ENCODE data around the gene EVI5. TPM values are rescaled to one million over a fixed set of nuclear protein-coding genes. Genes with fewer than 3 reads are reported as not detected.
"Not testable (repeated sequence)": the region's sequence is repeated elsewhere in the genome, so short reads cannot be mapped to it uniquely, and the experiment has no call there.

Gene EVI5
- total RNA-seq, 1 experiment from 2014 or later, result 23.2 TPM

- no peak overlapping the region for H3K27ac Mint-ChIP-seq (ENCODE audit: low read depth, unreplicated experiment)
- H3K4me3 Mint-ChIP-seq (ENCODE audit: unreplicated experiment), result no peak overlapping the region
- CTCF ChIA-PET, result interaction anchor here (0.7 to 2.2 kb wide), 6 partner anchors 15 to 490 kb away, joined by 3 to 11 read pairs (median 4); no protein-coding TSS in a partner anchor
- BruUV-seq (replicated peaks), result no TSS peak
- DNase-seq (ENCODE audit: unreplicated experiment), result no peak
- peaks cover 6% of the 10 kb centered on the region for H3K4me1 Mint-ChIP-seq (ENCODE audit: insufficient read depth, unreplicated experiment)
- no peaks in the 10 kb centered on the region for H3K27me3 Mint-ChIP-seq (ENCODE audit: insufficient read depth, unreplicated experiment)
- intact Hi-C loops (cut with micrococcal nuclease), result no loop called here
- POLR2A ChIA-PET, result interaction anchor here (0.6 to 0.7 kb wide), 2 partner anchors 42 to 965 kb away, joined by 3 to 4 read pairs; partner anchors contain the start of gene RPL5
- TF ChIP-seq CTCF (IDR thresholded peaks at IDR 0.05; ENCODE audit: unreplicated experiment), result no peak
- no peaks in the 10 kb centered on the region for H3K36me3 Mint-ChIP-seq (ENCODE audit: insufficient read depth, unreplicated experiment)
- no peaks in the 10 kb centered on the region for H3K9me3 Mint-ChIP-seq (ENCODE audit: unreplicated experiment)
These were observed 5.2 kb upstream of the EVI5 start for GRCh38 chr1:92790081-92790480.

GRCh38 chr1:92786111-92786901, 1.4 kb upstream of the EVI5 start:
- Mint-ChIP-seq H3K27me3 (ENCODE audit: insufficient read depth, unreplicated experiment) (no peaks in the 10 kb centered on the region), H3K4me1 (ENCODE audit: insufficient read depth, unreplicated experiment) (peaks cover 10% of the 10 kb centered on the region), H3K4me3 (ENCODE audit: unreplicated experiment) (peak overlapping the region; percentile 87), H3K36me3 (ENCODE audit: insufficient read depth, unreplicated experiment) (no peaks in the 10 kb centered on the region), H3K27ac (ENCODE audit: low read depth, unreplicated experiment) (no peak overlapping the region), H3K9me3 (ENCODE audit: unreplicated experiment) (no peaks in the 10 kb centered on the region)
- CTCF ChIA-PET, result interaction anchor here (0.7 to 2.8 kb wide), 2 partner anchors 37 to 162 kb away, joined by 6 to 10 read pairs; no protein-coding TSS in a partner anchor
- no TSS peak for BruUV-seq (replicated peaks)
- no peak for DNase-seq (ENCODE audit: unreplicated experiment)
- no peak for TF ChIP-seq CTCF (IDR thresholded peaks at IDR 0.05; ENCODE audit: unreplicated experiment)
- intact Hi-C loops (cut with micrococcal nuclease), result no loop called here
- POLR2A ChIA-PET, result interaction anchor here (0.7 to 4.1 kb wide), 7 partner anchors 9 to 989 kb away, joined by 4 to 45 read pairs (median 6); partner anchors contain the start of genes DIPK1A and RPL5

GRCh38 chr1:92784021-92784638, 778 bp downstream of the EVI5 start:
- intact Hi-C loops (cut with micrococcal nuclease), result loop anchor here (2.0 kb wide), 2 partner anchors 35 kb away; no protein-coding TSS in a partner anchor
- Mint-ChIP-seq H3K4me1 (ENCODE audit: insufficient read depth, unreplicated experiment) (peaks cover 10% of the 10 kb centered on the region), H3K36me3 (ENCODE audit: insufficient read depth, unreplicated experiment) (no peaks in the 10 kb centered on the region), H3K27me3 (ENCODE audit: insufficient read depth, unreplicated experiment) (no peaks in the 10 kb centered on the region), H3K27ac (ENCODE audit: low read depth, unreplicated experiment) (peak overlapping the region; percentile 96), H3K4me3 (ENCODE audit: unreplicated experiment) (peak overlapping the region; percentile 87), H3K9me3 (ENCODE audit: unreplicated experiment) (no peaks in the 10 kb centered on the region)
- TF ChIP-seq CTCF (IDR thresholded peaks at IDR 0.05; ENCODE audit: unreplicated experiment), result no peak
- ChIA-PET POLR2A (interaction anchor here (0.6 to 4.1 kb wide), 20 partner anchors 8 to 1282 kb away, joined by 3 to 45 read pairs (median 5); partner anchors contain the start of genes DIPK1A and RPL5), CTCF (interaction anchor here (0.5 to 1.5 kb wide), 9 partner anchors 9 to 1932 kb away, joined by 3 to 12 read pairs (median 4); no protein-coding TSS in a partner anchor)
- TSS peak; percentile 48 for BruUV-seq (replicated peaks)
- peak; percentile 54 for DNase-seq (ENCODE audit: unreplicated experiment)

GRCh38 chr1:92783550-92783949, 1.4 kb downstream of the EVI5 start:
- CTCF ChIA-PET, result interaction anchor here (0.6 to 1.5 kb wide), 7 partner anchors 14 to 1931 kb away, joined by 3 to 12 read pairs (median 3); no protein-coding TSS in a partner anchor
- H3K27ac Mint-ChIP-seq (ENCODE audit: low read depth, unreplicated experiment), result peak overlapping the region; percentile 96
- peaks cover 10% of the 10 kb centered on the region for H3K4me1 Mint-ChIP-seq (ENCODE audit: insufficient read depth, unreplicated experiment)
- DNase-seq (ENCODE audit: unreplicated experiment); H3K9me3 Mint-ChIP-seq (ENCODE audit: unreplicated experiment); intact Hi-C loops (cut with micrococcal nuclease); H3K27me3 Mint-ChIP-seq (ENCODE audit: insufficient read depth, unreplicated experiment); BruUV-seq (replicated peaks); H3K36me3 Mint-ChIP-seq (ENCODE audit: insufficient read depth, unreplicated experiment): not testable (repeated sequence)
- POLR2A ChIA-PET, result interaction anchor here (0.6 to 4.1 kb wide), 8 partner anchors 9 to 755 kb away, joined by 3 to 45 read pairs (median 4); partner anchors contain the start of gene RPL5
- H3K4me3 Mint-ChIP-seq (ENCODE audit: unreplicated experiment), result peak overlapping the region; percentile 87
